Iris pigment epithelial cell (primary cell): Measurements from ENCODE around the gene PRDM1.

Source experiments
- DNase-seq: peaks from one replicate; pipeline ENCODE4 v3.0.0-alpha.2; 2011; ENCODE audit warnings: low read depth

The PRDM1 gene

DNA sequence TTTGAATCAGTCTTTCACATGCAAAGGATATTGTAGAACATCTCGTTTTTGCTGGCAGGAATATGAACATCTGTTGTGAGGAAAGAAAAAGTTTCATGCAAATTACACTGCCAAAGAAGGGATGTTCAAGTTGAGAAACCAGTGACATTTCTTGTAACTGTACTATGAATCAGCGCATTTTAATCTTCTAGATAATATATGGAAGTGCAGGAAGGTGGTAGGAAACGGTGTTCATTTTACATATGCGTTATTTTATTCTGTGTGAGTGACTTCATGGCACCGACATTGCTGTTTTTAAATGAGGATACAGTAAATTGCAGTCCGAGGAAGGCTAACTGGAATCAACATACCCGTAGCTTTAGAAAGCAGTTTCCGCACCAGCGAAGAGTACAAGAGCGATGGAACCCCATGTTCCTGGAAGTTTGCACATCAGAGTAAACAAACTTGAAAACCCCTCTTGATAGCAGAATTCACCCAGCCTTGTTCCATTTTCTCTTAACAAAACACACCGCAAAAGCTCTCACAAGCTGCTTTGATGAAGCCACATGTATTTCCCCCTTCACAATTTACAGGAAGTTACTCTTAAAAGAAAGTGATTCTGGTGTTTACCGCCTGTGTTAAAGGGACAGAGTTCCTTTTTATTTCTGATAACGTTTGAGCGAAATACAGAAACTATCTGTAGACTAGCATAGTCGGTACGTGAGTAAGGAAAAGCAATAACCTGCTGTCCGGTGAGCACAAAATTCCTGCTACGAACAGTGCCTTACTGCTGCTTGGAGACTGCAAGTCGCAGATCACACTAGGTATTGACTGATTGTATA lies 11.5 kb downstream of the PRDM1 start:
- peak; percentile 74 for DNase-seq

DNA sequence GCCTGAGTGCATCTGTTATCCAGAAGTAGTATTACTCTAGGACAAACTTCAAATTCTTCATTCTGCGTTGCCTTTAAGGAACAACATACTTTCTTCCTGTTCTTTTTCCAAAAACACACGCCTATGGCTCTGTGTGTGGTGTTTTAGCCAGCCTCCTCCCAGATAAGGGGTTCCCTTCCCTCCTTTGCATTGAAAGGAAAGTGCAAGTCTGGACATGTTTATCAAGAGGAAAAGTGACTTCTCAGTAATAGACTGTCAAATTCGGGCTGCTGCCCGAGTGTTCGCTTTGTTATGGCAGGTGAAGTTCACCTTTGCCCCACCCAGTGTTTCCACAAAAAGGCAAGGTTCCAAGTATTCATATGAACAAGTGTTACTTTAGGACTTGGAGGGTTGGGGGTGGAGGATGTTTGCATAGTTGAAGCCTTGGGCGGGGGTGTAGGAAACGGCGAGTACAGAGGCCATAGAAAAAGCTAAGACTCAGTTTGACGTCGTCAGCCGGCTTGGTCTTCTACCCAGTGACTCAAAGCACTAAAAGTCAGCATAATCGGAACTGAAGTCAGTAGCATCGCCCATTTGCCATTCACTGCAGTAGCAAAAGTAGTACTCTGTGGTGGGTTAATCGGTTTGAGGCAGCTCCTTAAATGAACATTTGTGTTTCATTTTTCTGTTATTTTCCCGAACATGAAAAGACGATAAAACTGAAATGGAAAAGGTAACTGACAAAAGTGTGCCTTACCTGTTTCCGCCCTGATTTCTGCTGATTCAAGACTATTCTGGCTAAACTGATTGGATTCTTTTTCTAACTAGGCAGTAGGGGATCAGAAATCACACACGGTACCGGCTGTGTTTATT lies 12.5 kb downstream of the PRDM1 start:
- peak; percentile 75 for DNase-seq

DNA sequence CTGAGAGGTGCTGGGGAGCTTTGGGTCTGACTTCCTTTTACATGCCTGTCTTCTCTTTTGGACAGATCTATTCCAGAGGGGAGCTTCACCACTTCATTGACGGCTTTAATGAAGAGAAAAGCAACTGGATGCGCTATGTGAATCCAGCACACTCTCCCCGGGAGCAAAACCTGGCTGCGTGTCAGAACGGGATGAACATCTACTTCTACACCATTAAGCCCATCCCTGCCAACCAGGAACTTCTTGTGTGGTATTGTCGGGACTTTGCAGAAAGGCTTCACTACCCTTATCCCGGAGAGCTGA lies 13.1 kb downstream of the PRDM1 start:
- no peak for DNase-seq

DNA sequence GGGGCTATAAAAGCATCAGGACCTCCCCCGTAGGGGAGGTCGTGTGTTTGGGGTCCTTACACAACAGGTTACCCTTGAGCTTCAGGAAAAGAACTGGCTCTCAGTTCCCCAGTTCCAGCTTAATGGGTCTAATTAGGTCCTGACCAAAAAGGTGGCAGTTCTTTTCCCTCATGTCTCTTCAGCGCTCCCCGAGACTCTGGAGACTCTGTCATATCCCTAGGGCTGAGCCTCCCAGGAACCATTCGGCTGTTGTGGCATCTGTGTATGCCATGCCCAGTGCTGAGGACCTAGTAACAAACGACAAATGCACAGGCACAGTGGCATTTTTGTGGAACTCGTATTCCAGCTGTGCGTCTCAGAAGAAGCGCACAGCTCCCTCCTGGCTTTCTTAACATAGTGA lies 14.6 kb downstream of the PRDM1 start:
- no peak for DNase-seq

- DNase-seq = no peak
Measured at GRCh38 chr6:106101466-106101865, 15.3 kb downstream of the PRDM1 start.

DNA sequence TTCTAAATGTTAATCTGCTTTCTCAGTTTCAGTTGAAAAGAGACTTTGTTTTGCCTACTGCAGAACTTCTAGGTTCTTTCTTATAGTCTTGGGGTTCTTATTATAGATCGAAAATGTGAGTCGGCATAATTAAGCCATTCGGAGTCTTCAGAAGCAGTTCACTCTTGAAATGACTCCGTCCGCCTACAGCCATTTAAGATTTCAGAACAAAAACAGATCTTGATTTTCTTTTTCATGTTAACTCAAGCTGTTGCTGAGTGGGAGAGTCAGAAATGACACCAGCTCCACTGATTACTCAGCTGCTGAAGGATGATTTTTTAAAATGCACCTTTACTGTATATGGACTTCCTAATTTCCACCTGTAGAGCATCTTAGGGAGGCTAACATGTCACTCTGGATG lies 15.9 kb downstream of the PRDM1 start:
- no peak for DNase-seq

DNA sequence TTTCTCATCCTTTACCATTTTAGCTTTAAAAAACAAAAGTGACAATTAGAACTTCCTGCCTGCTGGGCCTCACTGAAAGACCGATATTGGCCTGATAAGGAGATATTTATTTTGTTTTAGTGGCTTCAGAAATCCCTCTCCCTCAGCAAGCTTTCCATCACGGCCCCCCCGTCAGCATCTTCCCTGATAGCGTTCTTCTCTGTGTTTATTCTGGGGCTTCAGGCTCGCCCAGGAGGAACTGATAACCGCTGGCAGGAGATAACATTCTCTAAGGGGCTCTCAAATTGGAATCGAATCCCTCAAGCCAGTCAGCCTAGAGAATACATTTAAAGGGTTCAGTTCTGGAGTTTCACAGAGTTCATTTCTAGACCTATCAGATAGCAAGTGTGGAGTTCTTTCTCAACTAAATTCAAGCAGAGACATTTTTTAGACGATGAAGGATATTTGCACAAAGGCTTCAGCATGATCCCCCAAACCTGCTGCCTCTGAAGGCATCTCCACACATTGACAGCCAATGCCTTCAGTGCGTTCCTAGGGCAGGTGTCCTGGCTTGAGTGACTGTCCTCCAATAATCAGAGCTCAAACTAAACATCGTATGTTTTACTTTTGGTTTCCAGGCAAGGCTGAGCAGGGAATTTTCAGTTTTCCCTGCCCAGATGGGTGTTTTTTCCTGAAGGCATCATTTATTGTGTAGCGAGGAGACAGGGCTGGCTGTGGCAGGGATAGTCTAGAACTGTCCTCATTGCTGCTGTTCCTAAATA lies 17.0 kb downstream of the PRDM1 start:
- no peak for DNase-seq

- no peak for DNase-seq
Measured at GRCh38 chr6:106103728-106104109, 17.6 kb downstream of the PRDM1 start.

GRCh38 chr6:106104476-106104875 lies 18.3 kb downstream of the PRDM1 start:
- DNase-seq = no peak

- DNase-seq = no peak
Measured at GRCh38 chr6:106104941-106105340, 18.8 kb downstream of the PRDM1 start.

GRCh38 chr6:106105493-106105892 lies 19.4 kb downstream of the PRDM1 start:
- no peak for DNase-seq

GRCh38 chr6:106106276-106107042 lies 20.3 kb downstream of the PRDM1 start:
- DNase-seq = no peak

DNA sequence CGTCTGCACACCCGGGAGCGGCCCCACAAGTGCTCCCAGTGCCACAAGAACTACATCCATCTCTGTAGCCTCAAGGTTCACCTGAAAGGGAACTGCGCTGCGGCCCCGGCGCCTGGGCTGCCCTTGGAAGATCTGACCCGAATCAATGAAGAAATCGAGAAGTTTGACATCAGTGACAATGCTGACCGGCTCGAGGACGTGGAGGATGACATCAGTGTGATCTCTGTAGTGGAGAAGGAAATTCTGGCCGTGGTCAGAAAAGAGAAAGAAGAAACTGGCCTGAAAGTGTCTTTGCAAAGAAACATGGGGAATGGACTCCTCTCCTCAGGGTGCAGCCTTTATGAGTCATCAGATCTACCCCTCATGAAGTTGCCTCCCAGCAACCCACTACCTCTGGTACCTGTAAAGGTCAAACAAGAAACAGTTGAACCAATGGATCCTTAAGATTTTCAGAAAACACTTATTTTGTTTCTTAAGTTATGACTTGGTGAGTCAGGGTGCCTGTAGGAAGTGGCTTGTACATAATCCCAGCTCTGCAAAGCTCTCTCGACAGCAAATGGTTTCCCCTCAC lies 21.0 kb downstream of the PRDM1 start:
- no peak for DNase-seq

DNA sequence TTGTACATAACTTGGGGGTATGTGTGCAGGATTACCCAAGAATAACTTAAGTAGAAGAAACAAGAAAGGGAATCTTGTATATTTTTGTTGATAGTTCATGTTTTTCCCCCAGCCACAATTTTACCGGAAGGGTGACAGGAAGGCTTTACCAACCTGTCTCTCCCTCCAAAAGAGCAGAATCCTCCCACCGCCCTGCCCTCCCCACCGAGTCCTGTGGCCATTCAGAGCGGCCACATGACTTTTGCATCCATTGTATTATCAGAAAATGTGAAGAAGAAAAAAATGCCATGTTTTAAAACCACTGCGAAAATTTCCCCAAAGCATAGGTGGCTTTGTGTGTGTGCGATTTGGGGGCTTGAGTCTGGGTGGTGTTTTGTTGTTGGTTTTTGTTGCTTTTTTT lies 22.0 kb downstream of the PRDM1 start:
- DNase-seq = no peak

- no peak for DNase-seq
Measured at GRCh38 chr6:106109029-106109428, 22.9 kb downstream of the PRDM1 start.

DNA sequence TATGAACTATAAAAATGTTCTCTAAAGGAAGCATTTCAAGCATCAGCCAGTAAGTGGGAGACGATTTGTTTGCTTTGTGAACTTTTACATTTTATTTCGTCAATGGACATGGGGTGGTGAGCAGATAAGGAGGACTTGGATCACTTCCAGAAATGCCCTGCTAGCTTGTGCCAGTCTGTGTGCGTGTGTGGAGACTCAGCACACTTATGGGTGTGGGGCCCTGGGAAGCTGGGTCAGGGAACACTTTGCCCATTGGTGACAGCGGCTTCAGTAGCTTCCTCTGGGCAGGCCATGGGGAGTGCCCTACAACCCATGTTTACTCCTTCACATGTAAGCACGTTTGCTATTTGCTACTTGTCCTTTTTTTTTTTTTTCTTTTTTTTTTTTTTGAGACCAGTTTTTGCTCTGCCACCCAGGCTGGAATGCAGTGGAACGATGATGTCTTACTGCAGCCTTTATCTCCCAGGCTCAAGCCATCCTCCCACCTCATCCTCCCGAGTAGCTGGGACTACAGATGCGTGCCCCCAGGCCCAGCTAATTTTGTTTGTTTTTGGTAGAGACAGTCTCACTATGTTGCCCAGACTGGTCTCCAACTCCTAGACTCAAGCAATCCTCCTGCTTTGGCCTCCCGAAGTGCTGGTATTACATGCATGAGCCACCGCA lies 24.2 kb downstream of the PRDM1 start:
- DNase-seq = no peak

DNA sequence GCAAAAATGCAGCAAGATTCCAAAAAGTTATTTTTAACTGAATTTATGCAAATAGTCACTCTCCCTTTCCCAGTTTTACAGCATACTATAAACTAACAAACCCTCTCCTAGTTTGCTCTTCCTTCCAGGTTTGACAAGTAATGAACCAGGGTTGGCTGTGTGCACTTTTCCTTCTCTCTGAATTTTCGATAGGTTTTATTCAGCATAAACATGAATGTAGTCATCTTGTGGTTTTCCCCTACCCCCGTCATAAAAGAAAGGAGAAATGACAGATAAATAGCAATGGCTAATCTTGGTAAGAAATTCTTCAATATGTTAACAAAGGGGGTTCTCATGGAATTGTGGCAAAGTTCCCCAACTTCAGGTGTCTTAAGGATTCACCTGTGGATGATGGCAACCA lies 26.3 kb downstream of the PRDM1 start:
- no peak for DNase-seq

GRCh38 chr6:106113256-106113959 lies 27.3 kb downstream of the PRDM1 start:
- DNase-seq = no peak

GRCh38 chr6:106114492-106114891 lies 28.4 kb downstream of the PRDM1 start:
- no peak for DNase-seq

GRCh38 chr6:106115286-106115685 lies 29.1 kb downstream of the PRDM1 start:
- DNase-seq = no peak
